ENCODE measurements around the gene GALNT7. TPM values are rescaled to one million over a fixed set of nuclear protein-coding genes. Genes with fewer than 3 reads are reported as not detected.

Gene GALNT7
- total RNA-seq, 2 donors from 2014 or later, result 83.5 to 138 TPM

- Histone ChIP-seq H3K27me3 (no peaks in the 10 kb centered on the region), H3K4me3 (no peak overlapping the region), H3K4me1 (no peaks in the 10 kb centered on the region), H3K9ac (ENCODE audit: low read depth in 2 of 2, low read length in 2 of 2) (no peak overlapping the region), H3K36me3 (no peaks in the 10 kb centered on the region), H3K27ac (no peak overlapping the region), H3K9me3 (no peaks in the 10 kb centered on the region)
- intact Hi-C loops (cut with DNase I), result no loop called here
- no peak for TF ChIP-seq CTCF (IDR thresholded peaks at IDR 0.05)
- no peak for DNase-seq
Observed at GRCh38 chr4:173325007-173325736, 156.6 kb downstream of the GALNT7 start.

GRCh38 chr4:173328236-173328901 lies 159.8 kb downstream of the GALNT7 start:
- Histone ChIP-seq H3K9ac (ENCODE audit: low read depth in 2 of 2, low read length in 2 of 2) (no peak overlapping the region), H3K4me1 (no peaks in the 10 kb centered on the region), H3K36me3 (no peaks in the 10 kb centered on the region), H3K9me3 (no peaks in the 10 kb centered on the region), H3K27ac (no peak overlapping the region), H3K4me3 (no peak overlapping the region), H3K27me3 (no peaks in the 10 kb centered on the region)
- no peak for TF ChIP-seq CTCF (IDR thresholded peaks at IDR 0.05)
- DNase-seq, result no peak
- intact Hi-C loops (cut with DNase I), result no loop called here

GRCh38 chr4:173330590-173330989 lies 162.0 kb downstream of the GALNT7 start:
- no peak for TF ChIP-seq CTCF (IDR thresholded peaks at IDR 0.05)
- intact Hi-C loops (cut with DNase I), result loop anchor here (5.0 kb wide), 1 partner anchor 42 kb away; the partner anchor contains the start of gene SAP30

GRCh38 chr4:173332021-173332487 lies 163.4 kb downstream of the GALNT7 start:
- H3K4me3 ChIP-seq, result no peak overlapping the region

More at GRCh38 chr4:173330590-173330989, 162.0 kb downstream of the GALNT7 start:
- H3K36me3 ChIP-seq, result no peaks in the 10 kb centered on the region
- no peak for DNase-seq
- no peak overlapping the region for H3K27ac ChIP-seq
- H3K4me3 ChIP-seq, result no peak overlapping the region
- H3K27me3 ChIP-seq, result no peaks in the 10 kb centered on the region
- no peaks in the 10 kb centered on the region for H3K9me3 ChIP-seq
- no peaks in the 10 kb centered on the region for H3K4me1 ChIP-seq
- no peak overlapping the region for H3K9ac ChIP-seq (ENCODE audit: low read depth in 2 of 2, low read length in 2 of 2)

More at GRCh38 chr4:173332021-173332487, 163.4 kb downstream of the GALNT7 start:
- no peak for DNase-seq
- Histone ChIP-seq H3K36me3 (no peaks in the 10 kb centered on the region), H3K9me3 (no peaks in the 10 kb centered on the region), H3K4me1 (no peaks in the 10 kb centered on the region), H3K9ac (ENCODE audit: low read depth in 2 of 2, low read length in 2 of 2) (no peak overlapping the region), H3K27me3 (no peaks in the 10 kb centered on the region), H3K27ac (peak overlapping the region; percentile 100)
- intact Hi-C loops (cut with DNase I), result loop anchor here (5.0 kb wide), 1 partner anchor 40 kb away; the partner anchor contains the start of gene SAP30
- TF ChIP-seq CTCF (IDR thresholded peaks at IDR 0.05), result no peak

Measured in colonic mucosa (tissue), 4 donors.